Karpas-422 (cell line): ENCODE results near the gene ZNF185. TPM values are rescaled to one million over a fixed set of nuclear protein-coding genes. Genes with fewer than 3 reads are reported as not detected.

Experiments
- DNase-seq: peaks from one replicate; pipeline ENCODE4 v3.0.0-alpha.2; 2015
- H2AFZ ChIP-seq: fragments of 200-600 bp; sonication (generic); 2 replicates; pipeline ENCODE4 v1.6.1; 2014; ENCODE audit warnings: antibody characterized with exemption, low read length, mixed read lengths
- H3K27ac ChIP-seq: fragments of 200-600 bp; sonication (generic); 2 replicates; pipeline ENCODE4 v1.5.1; 2014; ENCODE audit warnings: mild to moderate bottlenecking, low read length, moderate library complexity
- H3K27me3 ChIP-seq: fragments of 200-600 bp; sonication (generic); 2 replicates; pipeline ENCODE4 v1.6.1; 2014; ENCODE audit warnings: low read length, mixed read lengths
- H3K36me3 ChIP-seq: fragments of 200-600 bp; sonication (generic); 2 replicates; pipeline ENCODE4 v1.6.1; 2014; ENCODE audit warnings: low read length, mixed read lengths; ENCODE audit not compliant: insufficient read depth
- H3K4me1 ChIP-seq: fragments of 200-600 bp; sonication (generic); 2 replicates; pipeline ENCODE4 v1.6.1; 2014; ENCODE audit warnings: mild to moderate bottlenecking, low read length, mixed read lengths
- H3K4me2 ChIP-seq: fragments of 200-600 bp; sonication (generic); 2 replicates; pipeline ENCODE4 v1.6.1; 2014; ENCODE audit warnings: low read length, low read depth, mild to moderate bottlenecking; ENCODE audit not compliant: poor library complexity, severe bottlenecking
- H3K4me3 ChIP-seq: fragments of 200-600 bp; sonication (generic); 2 replicates; pipeline ENCODE4 v1.5.1; 2014; ENCODE audit warnings: mild to moderate bottlenecking, antibody characterized with exemption, low read length, mixed read lengths
- H3K79me2 ChIP-seq: fragments of 200-600 bp; sonication (generic); 2 replicates; pipeline ENCODE4 v1.6.1; 2014; ENCODE audit warnings: mild to moderate bottlenecking, low read length, mixed read lengths
- H3K9ac ChIP-seq: fragments of 200-600 bp; sonication (generic); 2 replicates; pipeline ENCODE4 v1.6.0; 2014; ENCODE audit warnings: low read length
- H3K9me2 ChIP-seq: fragments of 200-600 bp; sonication (generic), shearing (Covaris generic); replicated peaks from 2 replicates; pipeline ENCODE4 v1.6.0; 2014; ENCODE audit warnings: mild to moderate bottlenecking, low read length, moderate library complexity; ENCODE audit not compliant: insufficient read depth
- H3K9me3 ChIP-seq: fragments of 300-700, 200-600 bp; sonication (generic); 2 replicates; pipeline ENCODE4 v1.6.1; 2014; ENCODE audit warnings: low read length, mixed read lengths
- H4K20me1 ChIP-seq: fragments of 200-600 bp; sonication (generic); 2 replicates; pipeline ENCODE4 v1.6.1; 2014; ENCODE audit warnings: mild to moderate bottlenecking, antibody characterized with exemption, low read length, low read depth; ENCODE audit not compliant: insufficient read depth
- total RNA-seq: library from RNA; depleted of rRNA; stranded (reverse); fragments of >200 nt; shearing (Covaris generic); gene quantifications from 2 replicates; pipeline ENCODE4 v1.2.3, GENCODE V29; 2014; ENCODE audit warnings: low replicate concordance; rRNA removed

ZNF185 gene
- 0.43 and 0.67 TPM in 2 replicates for total RNA-seq

DNA sequence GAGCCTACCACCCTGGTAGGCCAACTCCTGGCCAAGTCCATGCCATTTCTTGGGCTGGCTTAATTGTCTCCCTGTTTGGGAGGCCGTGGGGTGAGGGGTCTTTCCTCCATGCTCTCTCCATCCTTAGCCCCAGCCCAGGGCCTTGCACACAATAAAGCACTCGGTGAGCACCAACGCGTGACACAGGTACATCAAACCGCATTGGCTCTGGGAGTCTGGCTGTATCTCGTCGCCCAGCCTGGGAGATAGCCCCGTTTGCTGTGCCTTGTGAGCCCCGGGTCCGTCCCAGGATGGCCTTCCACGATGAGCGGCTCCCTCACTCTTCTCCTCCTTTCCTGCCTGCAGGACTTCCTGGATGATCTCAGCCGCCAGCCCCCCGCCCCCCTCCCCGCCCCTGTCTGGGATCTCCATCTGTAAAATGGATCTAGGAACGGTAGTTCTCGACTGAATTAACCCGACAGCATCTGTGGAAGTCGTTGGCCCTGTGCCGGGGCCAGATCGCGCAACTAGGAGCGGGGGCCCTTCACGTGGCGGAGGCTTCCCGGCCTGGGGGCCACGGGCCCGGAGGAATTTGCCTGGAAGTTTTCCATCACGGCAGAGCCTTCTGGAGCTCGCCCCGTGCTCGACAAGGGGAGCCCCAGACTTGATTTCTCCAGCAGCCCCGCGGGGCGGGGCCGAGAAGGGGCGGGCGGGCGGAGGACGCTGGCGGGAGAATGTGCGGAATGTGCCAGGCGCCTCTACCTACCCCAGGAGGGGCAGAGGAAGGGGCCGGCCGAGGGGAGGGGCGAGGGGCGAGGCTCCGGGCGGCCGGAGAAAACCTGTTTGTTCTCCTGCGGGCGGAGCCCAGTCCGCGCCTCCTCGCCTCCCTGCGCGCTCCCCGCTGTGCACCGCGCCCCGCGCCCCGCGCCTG lies at the start of gene ZNF185:
ZNF185 (plus strand) TSS at position 846 of the 910 bp plus-strand sequence. CDS start 16,423 bp downstream, outside the sequence.
- Histone ChIP-seq H3K9ac (no peak within 1 kb of the TSS), H3K4me3 (no peak within 1 kb of the TSS), H3K36me3 (no peaks in the 10 kb centered on the region), H2AFZ (no peak within 1 kb of the TSS), H3K9me3 (no peaks in the 10 kb centered on the region), H3K4me2 (no peak within 1 kb of the TSS), H3K27me3 (no peaks in the 10 kb centered on the region), H3K79me2 (no peaks in the 10 kb centered on the region), H4K20me1 (no peaks in the 10 kb centered on the region), H3K27ac (no peak within 1 kb of the TSS), H3K4me1 (no peaks in the 10 kb centered on the region), H3K9me2 (no peaks in the 10 kb centered on the region)
- no peak for DNase-seq

DNA sequence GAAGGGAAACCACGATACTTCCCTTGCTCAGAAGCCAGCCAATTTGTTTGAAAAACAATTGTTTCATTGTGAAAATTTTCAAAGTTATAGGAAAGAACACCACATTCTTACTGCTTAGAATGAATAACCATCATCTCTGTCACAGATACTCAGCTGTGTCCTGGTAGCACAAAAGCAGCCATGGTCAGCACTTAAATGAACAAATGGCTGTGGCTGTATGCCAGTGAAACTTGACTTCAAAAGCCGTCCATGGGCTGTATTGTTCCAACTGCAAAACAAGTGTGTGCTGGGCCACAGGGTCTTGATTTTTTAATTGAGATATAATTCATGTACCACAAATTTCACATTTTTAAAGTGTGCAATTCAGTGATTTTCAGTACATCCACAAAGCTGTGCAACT lies 47.4 kb upstream of the ZNF185 start:
- H3K9me3 ChIP-seq = no peaks in the 10 kb centered on the region
- no peak overlapping the region for H2AFZ ChIP-seq
- no peak overlapping the region for H3K4me2 ChIP-seq
- H3K4me3 ChIP-seq = no peak overlapping the region
- no peaks in the 10 kb centered on the region for H3K36me3 ChIP-seq
- H3K9ac ChIP-seq = no peak overlapping the region
- H3K79me2 ChIP-seq = peaks cover 3% of the 10 kb centered on the region; the same call in 1 of the 2 replicates
- H3K27me3 ChIP-seq = no peaks in the 10 kb centered on the region
- H4K20me1 ChIP-seq = no peaks in the 10 kb centered on the region
- H3K9me2 ChIP-seq = no peaks in the 10 kb centered on the region
- H3K27ac ChIP-seq = no peak overlapping the region
- peaks cover 3% of the 10 kb centered on the region; the same call in 1 of the 2 replicates for H3K4me1 ChIP-seq
- no peak for DNase-seq

- no peaks in the 10 kb centered on the region for H3K4me1 ChIP-seq
- H3K27ac ChIP-seq = no peak overlapping the region
- no peaks in the 10 kb centered on the region for H3K36me3 ChIP-seq
- no peaks in the 10 kb centered on the region for H4K20me1 ChIP-seq
- H3K4me2 ChIP-seq = no peak overlapping the region
- no peaks in the 10 kb centered on the region for H3K9me3 ChIP-seq
- no peak overlapping the region for H2AFZ ChIP-seq
- no peaks in the 10 kb centered on the region for H3K79me2 ChIP-seq
- H3K9me2 ChIP-seq = no peaks in the 10 kb centered on the region
- H3K4me3 ChIP-seq = no peak overlapping the region
- DNase-seq = no peak
- H3K9ac ChIP-seq = no peak overlapping the region
- no peaks in the 10 kb centered on the region for H3K27me3 ChIP-seq
These were observed 43.9 kb upstream of the ZNF185 start for GRCh38 chrX:152853986-152854385.

GRCh38 chrX:152861116-152861515 lies 36.8 kb upstream of the ZNF185 start:
- no peak for DNase-seq
- Histone ChIP-seq H3K4me1 (no peaks in the 10 kb centered on the region), H3K27me3 (no peaks in the 10 kb centered on the region), H3K9me3 (no peaks in the 10 kb centered on the region), H3K36me3 (no peaks in the 10 kb centered on the region), H3K79me2 (no peaks in the 10 kb centered on the region), H3K9ac (no peak overlapping the region), H4K20me1 (peaks cover 3% of the 10 kb centered on the region; the same call in 1 of the 2 replicates), H3K27ac (no peak overlapping the region), H3K9me2 (no peaks in the 10 kb centered on the region), H2AFZ (no peak overlapping the region), H3K4me3 (no peak overlapping the region), H3K4me2 (no peak overlapping the region)

DNA sequence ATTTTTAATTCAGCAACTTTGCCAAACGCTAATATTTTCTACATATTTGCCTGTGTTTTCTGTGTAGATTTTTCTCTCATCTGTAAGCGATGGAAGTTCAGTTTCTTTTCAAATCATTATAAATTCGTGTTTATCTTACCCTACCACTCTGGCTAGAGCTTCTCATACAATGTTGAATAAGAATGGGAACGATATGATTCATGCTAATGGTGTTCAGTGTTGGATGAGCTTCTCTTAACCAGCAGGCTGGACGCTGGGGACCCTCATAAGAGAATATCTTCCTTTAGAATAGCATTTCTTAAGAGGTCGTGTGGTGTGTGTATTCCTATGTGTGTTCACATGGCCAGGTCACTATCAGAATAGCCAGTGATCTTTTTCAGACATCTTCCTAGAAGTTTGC lies 36.0 kb upstream of the ZNF185 start:
- H3K4me2 ChIP-seq = no peak overlapping the region
- no peak overlapping the region for H3K9ac ChIP-seq
- no peaks in the 10 kb centered on the region for H3K36me3 ChIP-seq
- peaks cover 3% of the 10 kb centered on the region; the same call in 1 of the 2 replicates for H4K20me1 ChIP-seq
- H3K4me3 ChIP-seq = no peak overlapping the region
- H3K27ac ChIP-seq = no peak overlapping the region
- H3K4me1 ChIP-seq = no peaks in the 10 kb centered on the region
- no peaks in the 10 kb centered on the region for H3K79me2 ChIP-seq
- DNase-seq = no peak
- no peaks in the 10 kb centered on the region for H3K9me2 ChIP-seq
- no peak overlapping the region for H2AFZ ChIP-seq
- H3K27me3 ChIP-seq = no peaks in the 10 kb centered on the region
- no peaks in the 10 kb centered on the region for H3K9me3 ChIP-seq

GRCh38 chrX:152865232-152865920 lies 32.5 kb upstream of the ZNF185 start:
- H2AFZ ChIP-seq = no peak overlapping the region
- no peaks in the 10 kb centered on the region for H3K79me2 ChIP-seq
- peaks cover 3% of the 10 kb centered on the region; the same call in 1 of the 2 replicates for H4K20me1 ChIP-seq
- DNase-seq = no peak
- H3K27ac ChIP-seq = no peak overlapping the region
- H3K4me2 ChIP-seq = no peak overlapping the region
- H3K4me1 ChIP-seq = no peaks in the 10 kb centered on the region
- no peaks in the 10 kb centered on the region for H3K9me3 ChIP-seq
- H3K9ac ChIP-seq = no peak overlapping the region
- H3K27me3 ChIP-seq = no peaks in the 10 kb centered on the region
- no peaks in the 10 kb centered on the region for H3K36me3 ChIP-seq
- H3K4me3 ChIP-seq = no peak overlapping the region
- H3K9me2 ChIP-seq = no peaks in the 10 kb centered on the region

DNA sequence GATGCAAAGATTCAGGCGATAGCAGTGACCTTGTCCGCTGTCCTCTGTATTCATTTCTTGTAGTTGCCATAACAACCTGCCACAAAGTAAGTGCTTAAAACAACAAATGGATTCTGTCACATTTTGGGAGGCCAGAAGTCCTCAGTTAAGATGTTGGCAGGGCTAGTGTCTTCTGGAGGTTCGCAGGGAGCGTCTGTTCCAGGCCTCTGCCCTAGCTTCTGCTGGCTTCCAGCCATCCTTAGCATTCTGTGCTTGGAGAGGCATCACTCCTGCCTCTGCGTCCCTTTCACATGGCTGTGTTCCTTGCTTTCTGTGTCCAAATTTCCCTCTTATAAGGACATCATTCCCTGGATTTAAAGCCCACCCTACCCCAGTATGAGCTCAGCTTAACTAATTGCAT lies 31.5 kb upstream of the ZNF185 start:
- Histone ChIP-seq H3K4me3 (no peak overlapping the region), H3K9ac (no peak overlapping the region), H3K4me2 (no peak overlapping the region), H3K9me2 (no peaks in the 10 kb centered on the region), H4K20me1 (peaks cover 3% of the 10 kb centered on the region; the same call in 1 of the 2 replicates), H3K79me2 (no peaks in the 10 kb centered on the region), H3K27me3 (no peaks in the 10 kb centered on the region), H3K4me1 (no peaks in the 10 kb centered on the region), H3K27ac (no peak overlapping the region), H3K9me3 (no peaks in the 10 kb centered on the region), H2AFZ (no peak overlapping the region), H3K36me3 (no peaks in the 10 kb centered on the region)
- DNase-seq = no peak

GRCh38 chrX:152869972-152870371 lies 27.9 kb upstream of the ZNF185 start:
- Histone ChIP-seq H3K79me2 (no peaks in the 10 kb centered on the region), H3K4me1 (no peaks in the 10 kb centered on the region), H3K9me3 (no peaks in the 10 kb centered on the region), H3K4me3 (no peak overlapping the region), H4K20me1 (no peaks in the 10 kb centered on the region), H3K27ac (no peak overlapping the region), H3K36me3 (no peaks in the 10 kb centered on the region), H3K27me3 (no peaks in the 10 kb centered on the region), H3K9me2 (no peaks in the 10 kb centered on the region), H2AFZ (no peak overlapping the region), H3K9ac (no peak overlapping the region), H3K4me2 (no peak overlapping the region)
- no peak for DNase-seq
